ENCODE results near the gene DCLK1.

Gene DCLK1

DNA sequence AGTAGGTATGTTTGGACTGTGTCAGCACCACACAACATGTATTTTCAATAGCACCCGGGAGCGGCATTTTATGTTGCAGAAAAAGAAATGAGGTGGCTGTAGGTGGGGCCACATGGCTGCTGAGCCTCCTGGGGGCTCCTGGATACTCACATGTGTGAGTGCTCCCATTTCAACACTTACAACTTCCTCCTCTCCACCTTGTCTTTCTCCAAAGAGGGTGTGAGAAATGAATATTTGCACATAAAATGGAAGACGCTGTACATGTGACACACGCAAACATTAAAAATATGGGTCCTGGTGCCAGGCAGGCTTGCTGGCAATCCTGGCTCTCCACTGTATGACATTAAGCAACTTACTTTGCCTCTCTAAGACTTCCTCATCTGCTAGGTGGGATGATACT, 222.1 kb downstream of the DCLK1 start:
- ATAC-seq (ENCODE audit: low read depth) (no peak), DNase-seq (ENCODE audit: low spot score) (no peak)
- H3K9me3 ChIP-seq (ENCODE audit: severe bottlenecking) = no peaks in the 10 kb centered on the region
- H3K36me3 ChIP-seq (ENCODE audit: low read depth) = no peaks in the 10 kb centered on the region
- no peaks in the 10 kb centered on the region for H3K27me3 ChIP-seq (ENCODE audit: insufficient read depth, poor library complexity, severe bottlenecking)
- TF ChIP-seq, protein P1, sequence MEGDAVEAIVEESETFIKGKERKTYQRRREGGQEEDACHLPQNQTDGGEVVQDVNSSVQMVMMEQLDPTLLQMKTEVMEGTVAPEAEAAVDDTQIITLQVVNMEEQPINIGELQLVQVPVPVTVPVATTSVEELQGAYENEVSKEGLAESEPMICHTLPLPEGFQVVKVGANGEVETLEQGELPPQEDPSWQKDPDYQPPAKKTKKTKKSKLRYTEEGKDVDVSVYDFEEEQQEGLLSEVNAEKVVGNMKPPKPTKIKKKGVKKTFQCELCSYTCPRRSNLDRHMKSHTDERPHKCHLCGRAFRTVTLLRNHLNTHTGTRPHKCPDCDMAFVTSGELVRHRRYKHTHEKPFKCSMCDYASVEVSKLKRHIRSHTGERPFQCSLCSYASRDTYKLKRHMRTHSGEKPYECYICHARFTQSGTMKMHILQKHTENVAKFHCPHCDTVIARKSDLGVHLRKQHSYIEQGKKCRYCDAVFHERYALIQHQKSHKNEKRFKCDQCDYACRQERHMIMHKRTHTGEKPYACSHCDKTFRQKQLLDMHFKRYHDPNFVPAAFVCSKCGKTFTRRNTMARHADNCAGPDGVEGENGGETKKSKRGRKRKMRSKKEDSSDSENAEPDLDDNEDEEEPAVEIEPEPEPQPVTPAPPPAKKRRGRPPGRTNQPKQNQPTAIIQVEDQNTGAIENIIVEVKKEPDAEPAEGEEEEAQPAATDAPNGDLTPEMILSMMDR (IDR thresholded peaks at IDR 0.05; ENCODE audit: poor library complexity, severe bottlenecking) = no peak
- no peaks in the 10 kb centered on the region for H3K4me1 ChIP-seq (ENCODE audit: insufficient read depth, poor library complexity, severe bottlenecking)
- H3K27ac ChIP-seq (ENCODE audit: poor library complexity, severe bottlenecking) = no peak overlapping the region
- H3K4me3 ChIP-seq (ENCODE audit: severe bottlenecking) = no peak overlapping the region

DNA sequence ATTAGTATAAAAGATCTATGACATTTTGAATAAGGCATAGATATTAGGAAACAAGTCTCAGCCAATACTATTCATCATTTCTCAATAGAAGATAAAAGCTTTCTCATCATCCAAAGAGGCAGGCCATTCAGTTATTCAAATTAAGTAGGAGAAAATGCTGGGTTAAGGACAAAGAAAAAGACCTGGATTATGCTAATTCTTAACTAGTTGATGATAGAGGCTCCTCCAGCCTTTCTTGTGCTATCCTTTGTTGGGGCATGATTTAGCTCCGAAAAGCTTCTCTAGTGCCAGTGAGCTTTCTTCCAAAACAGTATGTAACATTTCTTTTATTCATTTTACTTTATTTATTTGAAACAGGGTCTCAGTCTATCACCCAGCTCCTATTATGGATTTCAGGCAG, 223.0 kb downstream of the DCLK1 start:
- Histone ChIP-seq H3K4me3 (ENCODE audit: severe bottlenecking) (no peak overlapping the region), H3K27ac (ENCODE audit: poor library complexity, severe bottlenecking) (no peak overlapping the region), H3K9me3 (ENCODE audit: severe bottlenecking) (no peaks in the 10 kb centered on the region), H3K4me1 (ENCODE audit: insufficient read depth, poor library complexity, severe bottlenecking) (no peaks in the 10 kb centered on the region), H3K36me3 (ENCODE audit: low read depth) (no peaks in the 10 kb centered on the region), H3K27me3 (ENCODE audit: insufficient read depth, poor library complexity, severe bottlenecking) (no peaks in the 10 kb centered on the region)
- ATAC-seq (ENCODE audit: low read depth) (no peak), DNase-seq (ENCODE audit: low spot score) (no peak)
- TF ChIP-seq, protein P1 (IDR thresholded peaks at IDR 0.05; ENCODE audit: poor library complexity, severe bottlenecking) = no peak

DNA sequence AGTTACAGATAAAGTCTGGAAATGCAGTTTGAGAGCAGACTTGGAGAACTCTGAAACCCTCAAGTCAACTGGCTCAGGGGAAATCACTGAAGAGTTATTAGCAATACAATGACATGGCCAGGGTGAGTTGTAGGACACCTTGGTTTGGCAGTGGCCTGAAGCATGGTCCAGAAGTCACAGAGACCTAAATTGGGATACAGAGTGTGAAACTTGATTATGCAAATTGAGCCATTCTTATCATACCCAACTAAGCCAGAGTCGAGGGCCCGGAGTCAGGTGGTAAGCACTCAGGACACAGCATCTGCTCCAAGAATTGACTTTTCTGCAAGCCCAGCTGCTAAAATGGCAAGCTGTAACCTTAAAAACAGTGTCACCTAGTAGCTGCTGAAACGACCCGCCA, 224.5 kb downstream of the DCLK1 start:
- no peak for ATAC-seq (ENCODE audit: low read depth)
- Histone ChIP-seq H3K36me3 (ENCODE audit: low read depth) (no peaks in the 10 kb centered on the region), H3K27ac (ENCODE audit: poor library complexity, severe bottlenecking) (no peak overlapping the region), H3K9me3 (ENCODE audit: severe bottlenecking) (no peaks in the 10 kb centered on the region), H3K27me3 (ENCODE audit: insufficient read depth, poor library complexity, severe bottlenecking) (no peaks in the 10 kb centered on the region), H3K4me1 (ENCODE audit: insufficient read depth, poor library complexity, severe bottlenecking) (no peaks in the 10 kb centered on the region), H3K4me3 (ENCODE audit: severe bottlenecking) (no peak overlapping the region)
- TF ChIP-seq, protein P1 (IDR thresholded peaks at IDR 0.05; ENCODE audit: poor library complexity, severe bottlenecking) = no peak
- DNase-seq (ENCODE audit: low spot score) = no peak

DNA sequence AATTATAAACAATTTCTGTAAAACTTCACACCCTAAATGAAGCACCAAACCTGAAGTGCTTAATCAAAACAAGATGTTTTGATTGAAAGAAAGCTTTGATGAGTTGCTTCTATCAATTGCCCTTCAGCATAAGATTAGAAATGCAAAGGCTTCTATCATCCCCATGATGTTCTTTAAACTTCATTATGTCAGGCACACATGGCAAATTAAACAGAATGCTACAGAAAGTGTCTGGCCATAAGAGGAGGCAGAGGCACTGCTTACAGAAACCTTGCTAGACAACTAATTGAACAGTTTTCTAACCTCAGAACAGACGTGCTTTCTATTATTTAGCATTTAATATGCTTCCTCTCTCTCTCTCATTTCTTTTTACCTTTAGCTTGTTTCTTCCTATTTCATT, 228.1 kb downstream of the DCLK1 start:
- DNase-seq (ENCODE audit: low spot score) = no peak
- Histone ChIP-seq H3K9me3 (ENCODE audit: severe bottlenecking) (no peaks in the 10 kb centered on the region), H3K27me3 (ENCODE audit: insufficient read depth, poor library complexity, severe bottlenecking) (no peaks in the 10 kb centered on the region), H3K27ac (ENCODE audit: poor library complexity, severe bottlenecking) (no peak overlapping the region), H3K4me1 (ENCODE audit: insufficient read depth, poor library complexity, severe bottlenecking) (peaks cover 3% of the 10 kb centered on the region), H3K4me3 (ENCODE audit: severe bottlenecking) (no peak overlapping the region), H3K36me3 (ENCODE audit: low read depth) (no peaks in the 10 kb centered on the region)
- TF ChIP-seq, protein P1 (IDR thresholded peaks at IDR 0.05; ENCODE audit: poor library complexity, severe bottlenecking) = no peak
- no peak for ATAC-seq (ENCODE audit: low read depth)

DNA sequence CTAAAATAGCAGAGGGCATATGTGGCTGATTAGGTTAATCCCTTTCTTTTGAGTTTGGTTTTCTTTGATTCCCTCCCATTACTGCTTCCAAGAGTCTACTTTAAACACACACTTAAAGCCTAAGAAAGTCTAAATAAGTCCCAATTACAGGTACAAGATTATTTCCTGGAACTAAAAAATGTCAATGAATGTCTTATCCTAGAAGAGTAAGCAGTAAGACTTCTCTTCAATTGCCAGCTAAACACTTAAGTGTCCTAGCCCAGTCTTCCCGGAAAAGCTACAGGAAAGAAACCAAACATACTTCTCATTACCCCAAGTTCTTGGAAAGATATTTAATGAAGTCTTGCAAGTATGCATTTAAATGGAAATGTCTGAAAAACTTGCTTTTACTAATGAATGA, 233.1 kb downstream of the DCLK1 start:
- no peak overlapping the region for H3K4me3 ChIP-seq (ENCODE audit: severe bottlenecking)
- ATAC-seq (ENCODE audit: low read depth) (no peak), DNase-seq (ENCODE audit: low spot score) (no peak)
- peaks cover 3% of the 10 kb centered on the region for H3K4me1 ChIP-seq (ENCODE audit: insufficient read depth, poor library complexity, severe bottlenecking)
- H3K36me3 ChIP-seq (ENCODE audit: low read depth) = no peaks in the 10 kb centered on the region
- no peaks in the 10 kb centered on the region for H3K27me3 ChIP-seq (ENCODE audit: insufficient read depth, poor library complexity, severe bottlenecking)
- H3K27ac ChIP-seq (ENCODE audit: poor library complexity, severe bottlenecking) = no peak overlapping the region
- TF ChIP-seq, protein P1 (IDR thresholded peaks at IDR 0.05; ENCODE audit: poor library complexity, severe bottlenecking) = no peak
- H3K9me3 ChIP-seq (ENCODE audit: severe bottlenecking) = no peaks in the 10 kb centered on the region
